C4-2B (cell line): ENCODE data around the gene TSPEAR.

Source experiments
- ZFX ChIP-seq: fragments of 450-650 bp; IDR thresholded peaks from 2 replicates; pipeline ENCODE4 v1.6.1; 2017
- TF ChIP-seq, protein P1 (sequence below): fragments of 450-650 bp; conservative IDR thresholded peaks from 2 replicates; pipeline ENCODE4 v1.5.1; 2017; ENCODE audit warnings: mild to moderate bottlenecking

DNA sequence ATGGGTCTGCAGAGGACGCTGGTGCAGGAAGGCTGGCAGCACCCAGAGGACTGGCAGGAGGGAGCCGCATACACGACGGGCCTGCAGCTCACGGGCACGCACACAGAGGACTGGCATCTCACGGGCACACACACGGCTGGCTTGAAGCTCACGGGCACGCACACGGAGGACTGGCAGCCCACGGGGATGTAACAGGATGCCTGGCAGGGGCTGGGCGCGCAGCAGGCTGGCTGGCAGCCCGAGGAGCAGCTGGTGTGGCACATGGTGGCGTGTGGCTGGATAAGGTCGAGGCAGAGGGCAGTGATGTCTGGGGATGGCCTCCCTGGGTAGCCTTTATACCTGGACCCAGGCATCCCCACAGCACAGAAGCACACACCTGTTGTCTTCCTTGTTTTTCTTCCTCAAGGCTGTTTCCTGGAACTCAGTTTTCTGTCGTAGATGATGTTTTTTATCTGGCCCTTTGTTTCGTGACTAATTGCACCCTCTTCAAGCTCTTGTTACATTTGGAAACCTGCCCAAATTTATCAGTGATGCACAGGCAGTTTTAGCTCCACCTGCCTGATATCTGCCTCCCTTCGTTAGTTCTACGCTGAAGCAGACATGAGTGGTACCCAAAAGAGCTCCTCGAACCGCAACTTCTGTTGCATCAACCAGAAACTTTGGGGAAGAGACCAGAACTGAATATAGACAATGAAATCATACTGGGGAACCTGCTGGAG lies 29.4 kb downstream of the TSPEAR start, which contains the start of gene KRTAP12-1:
- TF ChIP-seq, protein P1, sequence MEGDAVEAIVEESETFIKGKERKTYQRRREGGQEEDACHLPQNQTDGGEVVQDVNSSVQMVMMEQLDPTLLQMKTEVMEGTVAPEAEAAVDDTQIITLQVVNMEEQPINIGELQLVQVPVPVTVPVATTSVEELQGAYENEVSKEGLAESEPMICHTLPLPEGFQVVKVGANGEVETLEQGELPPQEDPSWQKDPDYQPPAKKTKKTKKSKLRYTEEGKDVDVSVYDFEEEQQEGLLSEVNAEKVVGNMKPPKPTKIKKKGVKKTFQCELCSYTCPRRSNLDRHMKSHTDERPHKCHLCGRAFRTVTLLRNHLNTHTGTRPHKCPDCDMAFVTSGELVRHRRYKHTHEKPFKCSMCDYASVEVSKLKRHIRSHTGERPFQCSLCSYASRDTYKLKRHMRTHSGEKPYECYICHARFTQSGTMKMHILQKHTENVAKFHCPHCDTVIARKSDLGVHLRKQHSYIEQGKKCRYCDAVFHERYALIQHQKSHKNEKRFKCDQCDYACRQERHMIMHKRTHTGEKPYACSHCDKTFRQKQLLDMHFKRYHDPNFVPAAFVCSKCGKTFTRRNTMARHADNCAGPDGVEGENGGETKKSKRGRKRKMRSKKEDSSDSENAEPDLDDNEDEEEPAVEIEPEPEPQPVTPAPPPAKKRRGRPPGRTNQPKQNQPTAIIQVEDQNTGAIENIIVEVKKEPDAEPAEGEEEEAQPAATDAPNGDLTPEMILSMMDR: no peak
- TF ChIP-seq ZFX: no peak
